GM12878 (cell line): ENCODE measurements around the gene FMNL3. TPM values are rescaled to one million over a fixed set of nuclear protein-coding genes. Genes with fewer than 3 reads are reported as not detected.
A peak's percentile ranks its signal among the peaks of the same experiment; 100 is the strongest.

Experiments
- BRCA1 ChIP-seq: IDR thresholded peaks from 2 replicates; pipeline ENCODE4 v1.6.1; 2011; ENCODE audit warnings: low read depth, low read length, improper control_type of control experiment
- CBFB ChIP-seq: IDR thresholded peaks from 2 replicates; pipeline ENCODE4 v1.6.1; 2016; ENCODE audit warnings: antibody characterized with exemption, low read depth
- FOS ChIP-seq: IDR thresholded peaks from 3 replicates; pipeline ENCODE4 v1.6.1; 2011; ENCODE audit warnings: borderline replicate concordance; ENCODE audit not compliant: insufficient read length; ENCODE audit errors: extremely low read depth
- HDAC6 ChIP-seq: fragments of 200-600 bp; sonication (generic); IDR thresholded peaks from one replicate; pipeline ENCODE4 v1.8.0; 2017; ENCODE audit warnings: antibody characterized with exemption; ENCODE audit not compliant: unreplicated experiment
- HDGF ChIP-seq: fragments of 450-650 bp; IDR thresholded peaks from 2 replicates; pipeline ENCODE4 v1.6.1; 2016; ENCODE audit warnings: antibody characterized with exemption
- IRF4 ChIP-seq: IDR thresholded peaks from 2 replicates; pipeline ENCODE4 v1.6.1; 2011; ENCODE audit warnings: low read depth, low read length
- MXI1 ChIP-seq: fragments of 150-350 bp; IDR thresholded peaks from 2 replicates; pipeline ENCODE4 v1.6.1; 2011; ENCODE audit warnings: low read depth, mild to moderate bottlenecking, inconsistent platforms, low read length, improper control_type of control experiment
- NR2C1 ChIP-seq: fragments of 450-650 bp; IDR thresholded peaks from 2 replicates; pipeline ENCODE4 v1.6.1; 2017; ENCODE audit warnings: antibody characterized with exemption, mild to moderate bottlenecking, moderate library complexity
- PML ChIP-seq: IDR thresholded peaks from 2 replicates; pipeline ENCODE4 v1.6.1; 2012; ENCODE audit warnings: low read length, inconsistent platforms
- POLR2A ChIP-seq: IDR thresholded peaks from 2 replicates; pipeline ENCODE4 v1.6.1; 2011; ENCODE audit warnings: low read depth, mild to moderate bottlenecking, low read length
- POU2F2 ChIP-seq: IDR thresholded peaks from 3 replicates; pipeline ENCODE4 v1.6.1; 2011; ENCODE audit warnings: low read depth, mild to moderate bottlenecking, low read length, borderline replicate concordance
- RB1 ChIP-seq: fragments of 450-650 bp; formaldehyde crosslinking; IDR thresholded peaks from 2 replicates; pipeline ENCODE4 v1.6.1; 2017; ENCODE audit warnings: mild to moderate bottlenecking, borderline replicate concordance
- RBBP5 ChIP-seq: fragments of 200-600 bp; sonication (generic); conservative IDR thresholded peaks from 2 replicates; pipeline ENCODE4 v1.6.1; 2016
- SPI1 ChIP-seq: IDR thresholded peaks from 2 replicates; pipeline ENCODE4 v1.6.1; 2011; ENCODE audit warnings: low read depth, mild to moderate bottlenecking, low read length, moderate library complexity, borderline replicate concordance; ENCODE audit not compliant: insufficient read depth
- SREBF1 ChIP-seq: IDR thresholded peaks from 2 replicates; pipeline ENCODE4 v1.6.1; 2012; ENCODE audit warnings: mild to moderate bottlenecking, low read length
- SUZ12 ChIP-seq: fragments of 200-600 bp; sonication (generic); IDR thresholded peaks from one replicate; pipeline ENCODE4 v1.6.1; 2018; ENCODE audit warnings: antibody characterized with exemption, mild to moderate bottlenecking; ENCODE audit not compliant: unreplicated experiment
- TAF1 ChIP-seq: IDR thresholded peaks from 2 replicates; pipeline ENCODE4 v1.6.1; 2011; ENCODE audit warnings: mild to moderate bottlenecking, low read depth, low read length, borderline replicate concordance
- TARDBP ChIP-seq: IDR thresholded peaks from 2 replicates; pipeline ENCODE4 v1.6.1; 2016; ENCODE audit warnings: borderline replicate concordance
- TCF12 ChIP-seq: IDR thresholded peaks from 2 replicates; pipeline ENCODE4 v1.6.1; 2011; ENCODE audit warnings: low read depth, mild to moderate bottlenecking, low read length
- TCF3 ChIP-seq: IDR thresholded peaks from 2 replicates; pipeline ENCODE4 v1.6.1; 2012; ENCODE audit warnings: low read depth, mild to moderate bottlenecking, low read length, borderline replicate concordance; ENCODE audit not compliant: insufficient read depth
- YBX1 ChIP-seq: fragments of 450-650 bp; IDR thresholded peaks from 2 replicates; pipeline ENCODE4 v1.6.1; 2016; ENCODE audit warnings: antibody characterized with exemption
- ZNF207 ChIP-seq: fragments of 450-650 bp; IDR thresholded peaks from 2 replicates; pipeline ENCODE4 v1.6.1; 2014; ENCODE audit warnings: antibody characterized with exemption, mild to moderate bottlenecking, borderline replicate concordance
- polyA plus RNA-seq, 11 experiments: library from polyadenylated mRNA; depleted of rRNA in 4 of 11; unstranded in 6 of 11; stranded (reverse) in 5 of 11; fragments of >200 nt; fragmentation: Nextera tagmentation in 4 of 11; fragmentation: Illumina TruSeq in 1 of 11; extraction: Ambion mirVana in 4 of 11; extraction: Trizol in 1 of 11; gene quantifications; 1 replicate in 1 of 11; 2 replicates in 10 of 11; pipeline versions ENCODE4 v1.2.1 to v1.2.3, GENCODE V29; 2011 to 2016; ENCODE audit warnings: inconsistent platforms in 2 of 11, missing spikeins in 2 of 11, low read depth in 1 of 11
- total RNA-seq, 4 experiments: library from RNA; depleted of rRNA in 3 of 4; stranded (reverse); fragments of >200 nt in 3 of 4; fragmentation: Illumina TruSeq in 1 of 4; extraction: Trizol in 1 of 4; gene quantifications; 2 replicates each; pipeline versions ENCODE4 v1.2.1 to v1.2.3, GENCODE V29; 2013 to 2021
- TF ChIP-seq, protein P1 (sequence below): IDR thresholded peaks from 2 replicates; pipeline ENCODE4 v1.6.1; 2011; ENCODE audit warnings: low read depth, mild to moderate bottlenecking, low read length, moderate library complexity, borderline replicate concordance; ENCODE audit errors: extremely low read depth
- TF ChIP-seq, protein P2 (sequence below), 3 experiments: IDR thresholded peaks in 2 of 3; conservative IDR thresholded peaks in 1 of 3; 2 replicates each; pipeline ENCODE4 v1.5.1; 2011; ENCODE audit warnings: low read depth in 3 of 3, low read length in 3 of 3, mild to moderate bottlenecking in 3 of 3, control low read depth in 2 of 3, moderate library complexity in 2 of 3, inconsistent platforms in 1 of 3, mixed read lengths in 1 of 3; ENCODE audit not compliant: control insufficient read depth in 2 of 3, insufficient read depth in 1 of 3; ENCODE audit errors: extremely low read depth in 1 of 3
- TF ChIP-seq, protein P3 (sequence below): fragments of 450-650 bp; IDR thresholded peaks from 2 replicates; pipeline ENCODE4 v1.6.1; 2016; ENCODE audit warnings: mild to moderate bottlenecking
- TF ChIP-seq, protein P4 (sequence below): IDR thresholded peaks from 2 replicates; pipeline ENCODE4 v1.6.1; 2011; ENCODE audit warnings: mild to moderate bottlenecking, low read depth, low read length, moderate library complexity; ENCODE audit not compliant: insufficient replicate concordance

FMNL3 gene
- total and polyA plus RNA-seq, 10 of the 15 experiments (the other 5 are each of a cell fraction or from before 2014, with no cell fraction given) = 3.0 to 64.9 (median 30.9) TPM

DNA sequence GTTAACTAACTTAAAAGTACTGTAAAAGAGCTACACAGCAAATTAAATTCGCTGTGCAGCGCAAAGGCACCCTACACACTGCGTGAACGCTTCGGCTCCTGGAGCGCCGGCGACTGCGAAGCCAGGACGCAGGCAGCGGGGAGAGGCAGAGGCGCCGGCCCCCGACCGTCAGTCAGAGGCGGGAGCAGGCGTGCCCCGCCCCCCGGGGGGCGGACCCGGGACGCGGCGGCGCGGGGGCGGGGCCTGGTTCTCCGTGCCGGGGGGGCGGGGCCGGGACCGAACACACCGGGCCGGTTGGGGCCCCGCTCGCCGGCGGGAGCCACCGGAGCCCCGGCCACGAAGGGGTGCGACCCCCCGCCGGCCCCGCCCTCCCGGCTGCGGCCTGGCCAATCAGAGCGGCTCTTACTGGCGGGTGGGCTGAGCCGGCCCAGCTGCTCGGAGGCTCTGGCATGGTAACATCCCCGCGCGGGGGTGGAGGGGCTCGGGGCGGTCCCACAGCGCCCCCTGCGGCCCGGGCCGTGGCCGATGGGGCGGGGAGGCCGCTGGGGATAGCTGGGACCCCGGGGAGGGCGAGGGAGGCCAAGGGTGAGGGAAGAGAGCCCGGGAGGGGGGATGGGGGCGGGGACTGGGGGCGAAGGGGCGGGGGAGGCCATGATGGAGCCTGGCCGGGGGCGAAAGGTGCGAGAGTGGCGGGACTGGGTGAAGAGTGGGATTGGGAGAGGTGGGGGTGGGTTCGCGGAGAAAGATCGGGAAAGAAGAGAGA lies 83.9 kb downstream of the FMNL3 start, which contains the start of gene PRPF40B (continued):
- TF ChIP-seq SPI1 (no peak), POU2F2 (peak; percentile 56; the same call in 2 of the 3 replicates), POLR2A (peak; percentile 90), PML (no peak; the same call in 1 of the 2 replicates), FOS (no peak), RB1 (no peak), TAF1 (peak; percentile 62; the same call in 1 of the 2 replicates), MXI1 (0 out of 2 replicates have a peak, but pooled peaks have one; percentile 25), CBFB (peak; percentile 40; the same call in 1 of the 2 replicates), ZNF207 (no peak), IRF4 (no peak), HDGF (no peak), NR2C1 (peak; percentile 43; the same call in 1 of the 2 replicates), YBX1 (no peak), SUZ12 (no peak), RBBP5 (no peak), SREBF1 (no peak), TCF12 (peak; percentile 93), TARDBP (no peak; the same call in 1 of the 2 replicates), TCF3 (peak; percentile 83), HDAC6 (no peak), BRCA1 (no peak)
- TF ChIP-seq, protein P1, sequence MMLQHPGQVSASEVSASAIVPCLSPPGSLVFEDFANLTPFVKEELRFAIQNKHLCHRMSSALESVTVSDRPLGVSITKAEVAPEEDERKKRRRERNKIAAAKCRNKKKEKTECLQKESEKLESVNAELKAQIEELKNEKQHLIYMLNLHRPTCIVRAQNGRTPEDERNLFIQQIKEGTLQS = no peak
- TF ChIP-seq, protein P2, sequence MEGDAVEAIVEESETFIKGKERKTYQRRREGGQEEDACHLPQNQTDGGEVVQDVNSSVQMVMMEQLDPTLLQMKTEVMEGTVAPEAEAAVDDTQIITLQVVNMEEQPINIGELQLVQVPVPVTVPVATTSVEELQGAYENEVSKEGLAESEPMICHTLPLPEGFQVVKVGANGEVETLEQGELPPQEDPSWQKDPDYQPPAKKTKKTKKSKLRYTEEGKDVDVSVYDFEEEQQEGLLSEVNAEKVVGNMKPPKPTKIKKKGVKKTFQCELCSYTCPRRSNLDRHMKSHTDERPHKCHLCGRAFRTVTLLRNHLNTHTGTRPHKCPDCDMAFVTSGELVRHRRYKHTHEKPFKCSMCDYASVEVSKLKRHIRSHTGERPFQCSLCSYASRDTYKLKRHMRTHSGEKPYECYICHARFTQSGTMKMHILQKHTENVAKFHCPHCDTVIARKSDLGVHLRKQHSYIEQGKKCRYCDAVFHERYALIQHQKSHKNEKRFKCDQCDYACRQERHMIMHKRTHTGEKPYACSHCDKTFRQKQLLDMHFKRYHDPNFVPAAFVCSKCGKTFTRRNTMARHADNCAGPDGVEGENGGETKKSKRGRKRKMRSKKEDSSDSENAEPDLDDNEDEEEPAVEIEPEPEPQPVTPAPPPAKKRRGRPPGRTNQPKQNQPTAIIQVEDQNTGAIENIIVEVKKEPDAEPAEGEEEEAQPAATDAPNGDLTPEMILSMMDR (IDR thresholded peaks at IDR 0.05 in 2 of 3, conservative IDR thresholded peaks at IDR 0.05 in 1 of 3; ENCODE audit: control insufficient read depth in 2 of 3, extremely low read depth in 1 of 3, insufficient read depth in 1 of 3, low read depth in 3 of 3, low read length in 3 of 3) = peak; percentile 33 to 66 (median 57)
- TF ChIP-seq, protein P3, sequence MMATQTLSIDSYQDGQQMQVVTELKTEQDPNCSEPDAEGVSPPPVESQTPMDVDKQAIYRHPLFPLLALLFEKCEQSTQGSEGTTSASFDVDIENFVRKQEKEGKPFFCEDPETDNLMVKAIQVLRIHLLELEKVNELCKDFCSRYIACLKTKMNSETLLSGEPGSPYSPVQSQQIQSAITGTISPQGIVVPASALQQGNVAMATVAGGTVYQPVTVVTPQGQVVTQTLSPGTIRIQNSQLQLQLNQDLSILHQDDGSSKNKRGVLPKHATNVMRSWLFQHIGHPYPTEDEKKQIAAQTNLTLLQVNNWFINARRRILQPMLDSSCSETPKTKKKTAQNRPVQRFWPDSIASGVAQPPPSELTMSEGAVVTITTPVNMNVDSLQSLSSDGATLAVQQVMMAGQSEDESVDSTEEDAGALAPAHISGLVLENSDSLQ = peak; percentile 82
- TF ChIP-seq, protein P4, sequence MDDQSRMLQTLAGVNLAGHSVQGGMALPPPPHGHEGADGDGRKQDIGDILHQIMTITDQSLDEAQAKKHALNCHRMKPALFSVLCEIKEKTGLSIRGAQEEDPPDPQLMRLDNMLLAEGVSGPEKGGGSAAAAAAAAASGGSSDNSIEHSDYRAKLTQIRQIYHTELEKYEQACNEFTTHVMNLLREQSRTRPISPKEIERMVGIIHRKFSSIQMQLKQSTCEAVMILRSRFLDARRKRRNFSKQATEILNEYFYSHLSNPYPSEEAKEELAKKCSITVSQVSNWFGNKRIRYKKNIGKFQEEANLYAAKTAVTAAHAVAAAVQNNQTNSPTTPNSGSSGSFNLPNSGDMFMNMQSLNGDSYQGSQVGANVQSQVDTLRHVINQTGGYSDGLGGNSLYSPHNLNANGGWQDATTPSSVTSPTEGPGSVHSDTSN = peak; percentile 77
